HG03439 (cell line): ENCODE measurements around the gene ZBTB7B.

Experiments
- ATAC-seq: cut with Tn5 transposase; IDR thresholded peaks from one replicate; pipeline ENCODE4 v1.9.1; 2021; ENCODE audit warnings: mild to moderate bottlenecking, moderate library complexity; ENCODE audit not compliant: unreplicated experiment

Gene ZBTB7B

DNA sequence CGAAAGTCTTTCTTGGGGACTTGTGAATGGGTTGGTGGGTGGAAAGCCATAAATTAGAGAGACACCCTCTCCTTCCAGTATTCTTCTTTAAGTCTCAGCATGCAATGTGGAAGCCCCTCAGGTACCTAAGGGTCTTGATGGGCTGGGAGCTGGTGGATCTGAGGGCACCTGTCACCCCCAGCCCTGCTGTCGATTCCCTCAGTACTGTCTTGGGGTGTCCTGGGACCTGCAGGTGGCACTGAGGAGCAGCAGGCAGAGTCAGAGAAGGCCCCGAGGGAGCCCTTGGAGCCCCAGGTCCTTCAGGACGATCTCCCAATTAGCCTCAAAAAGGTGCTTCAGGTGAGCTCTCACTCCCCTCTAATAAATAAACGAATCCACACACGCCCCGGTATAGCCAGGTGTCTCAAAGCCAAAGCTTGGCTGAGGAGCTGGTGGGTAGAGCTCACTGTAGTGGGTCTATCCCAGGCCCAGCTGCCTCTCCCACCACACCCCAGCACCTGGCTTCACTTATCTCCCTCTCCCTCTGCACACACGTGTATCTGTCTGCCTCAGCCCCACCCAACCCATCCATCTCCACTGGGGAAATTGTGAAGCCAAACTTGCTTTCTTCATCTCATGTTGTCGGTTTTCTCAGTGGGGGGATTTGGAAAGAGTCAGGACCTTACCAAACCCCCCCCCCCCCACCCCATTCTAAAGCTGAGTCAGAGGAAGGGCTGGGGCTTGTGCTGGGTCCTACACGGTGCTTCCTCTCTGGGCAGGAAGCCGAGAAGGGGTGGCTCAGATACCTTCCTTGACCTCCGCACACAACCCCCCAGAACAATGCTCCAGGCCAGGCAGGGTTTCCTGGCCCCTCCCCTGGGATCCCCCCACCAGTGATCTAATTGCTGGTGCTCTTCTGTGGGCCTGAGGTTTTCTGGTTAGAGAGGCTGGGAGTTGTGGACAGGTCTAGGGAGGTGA, 50.1 kb downstream of the ZBTB7B start:
- no peak for ATAC-seq

DNA sequence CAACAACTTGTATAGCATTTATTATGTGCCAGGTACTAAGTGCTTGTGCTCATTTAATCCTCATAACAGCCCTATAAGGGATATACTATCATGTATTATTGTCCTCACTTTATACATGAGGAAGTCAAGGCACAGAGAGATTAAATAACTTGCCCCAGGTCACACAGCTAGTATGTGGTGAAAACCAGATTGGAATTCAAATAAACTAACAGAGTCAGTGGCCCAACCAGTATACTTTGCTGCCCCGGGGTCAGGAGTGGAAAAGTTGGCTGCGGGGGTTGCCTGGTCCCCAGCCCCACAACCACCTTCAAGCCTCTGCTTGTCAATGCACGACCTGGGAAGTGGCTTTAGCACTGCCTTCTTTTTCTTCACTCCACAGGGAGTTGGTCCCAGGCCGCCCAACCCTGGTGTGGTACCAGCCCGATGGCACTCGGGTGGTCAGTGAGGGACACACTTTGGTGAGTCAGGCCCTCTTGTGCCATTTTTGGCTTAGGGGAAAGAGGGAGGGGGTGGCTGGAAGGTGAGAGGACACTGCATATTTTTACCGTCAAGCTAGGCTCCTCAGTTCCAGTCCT, 51.0 kb downstream of the ZBTB7B start:
- no peak for ATAC-seq

DNA sequence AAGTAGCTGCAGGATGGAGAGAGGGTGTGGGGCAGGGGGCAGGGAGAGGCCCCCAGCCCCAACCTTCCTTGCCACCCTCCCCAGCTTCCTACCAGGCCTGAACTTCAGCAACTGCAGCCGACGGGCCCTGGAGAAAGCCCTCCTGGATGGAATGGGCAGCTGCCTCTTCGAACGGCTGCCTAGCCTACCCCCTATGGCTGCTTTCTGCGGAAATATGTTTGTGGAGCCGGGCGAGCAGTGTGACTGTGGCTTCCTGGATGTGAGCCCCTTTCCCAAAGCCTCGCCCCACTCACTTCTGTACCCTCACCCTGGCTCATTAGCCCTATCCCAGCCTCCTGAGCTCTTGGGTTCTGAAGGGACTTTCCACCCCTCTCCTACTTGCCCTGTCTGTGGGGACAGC, 54.5 kb downstream of the ZBTB7B start:
- ATAC-seq = no peak

DNA sequence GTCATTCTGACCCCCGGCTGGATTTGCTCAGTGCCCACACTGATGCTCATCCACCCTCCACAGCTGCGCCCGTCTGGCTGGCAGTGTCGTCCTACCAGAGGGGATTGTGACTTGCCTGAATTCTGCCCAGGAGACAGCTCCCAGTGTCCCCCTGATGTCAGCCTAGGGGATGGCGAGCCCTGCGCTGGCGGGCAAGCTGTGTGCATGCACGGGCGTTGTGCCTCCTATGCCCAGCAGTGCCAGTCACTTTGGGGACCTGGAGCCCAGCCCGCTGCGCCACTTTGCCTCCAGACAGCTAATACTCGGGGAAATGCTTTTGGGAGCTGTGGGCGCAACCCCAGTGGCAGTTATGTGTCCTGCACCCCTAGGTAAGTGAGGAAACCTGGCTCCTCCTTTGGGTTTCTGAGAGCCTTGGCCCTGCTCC, 55.2 kb downstream of the ZBTB7B start:
- ATAC-seq = no peak

DNA sequence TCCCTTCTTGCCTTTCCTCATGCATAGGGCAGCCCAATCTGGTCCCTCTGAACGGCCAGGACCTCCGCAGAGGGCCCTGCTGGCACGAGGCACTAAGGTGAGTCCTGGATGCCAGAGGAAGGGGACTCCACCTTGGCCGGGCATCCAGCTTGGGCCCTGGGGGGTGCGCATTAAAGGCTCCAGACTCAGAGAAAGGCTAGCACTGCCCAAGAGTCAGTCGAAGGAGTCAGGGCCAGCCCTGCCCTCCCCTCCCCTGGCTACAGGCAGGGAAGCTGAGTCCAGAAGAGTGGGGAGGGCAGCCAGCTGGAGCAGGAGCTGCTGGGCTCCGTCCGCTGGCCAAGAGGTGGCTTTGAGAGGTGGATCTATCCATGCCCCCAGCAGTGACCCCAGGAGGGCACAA, 58.1 kb downstream of the ZBTB7B start:
- ATAC-seq = no peak

DNA sequence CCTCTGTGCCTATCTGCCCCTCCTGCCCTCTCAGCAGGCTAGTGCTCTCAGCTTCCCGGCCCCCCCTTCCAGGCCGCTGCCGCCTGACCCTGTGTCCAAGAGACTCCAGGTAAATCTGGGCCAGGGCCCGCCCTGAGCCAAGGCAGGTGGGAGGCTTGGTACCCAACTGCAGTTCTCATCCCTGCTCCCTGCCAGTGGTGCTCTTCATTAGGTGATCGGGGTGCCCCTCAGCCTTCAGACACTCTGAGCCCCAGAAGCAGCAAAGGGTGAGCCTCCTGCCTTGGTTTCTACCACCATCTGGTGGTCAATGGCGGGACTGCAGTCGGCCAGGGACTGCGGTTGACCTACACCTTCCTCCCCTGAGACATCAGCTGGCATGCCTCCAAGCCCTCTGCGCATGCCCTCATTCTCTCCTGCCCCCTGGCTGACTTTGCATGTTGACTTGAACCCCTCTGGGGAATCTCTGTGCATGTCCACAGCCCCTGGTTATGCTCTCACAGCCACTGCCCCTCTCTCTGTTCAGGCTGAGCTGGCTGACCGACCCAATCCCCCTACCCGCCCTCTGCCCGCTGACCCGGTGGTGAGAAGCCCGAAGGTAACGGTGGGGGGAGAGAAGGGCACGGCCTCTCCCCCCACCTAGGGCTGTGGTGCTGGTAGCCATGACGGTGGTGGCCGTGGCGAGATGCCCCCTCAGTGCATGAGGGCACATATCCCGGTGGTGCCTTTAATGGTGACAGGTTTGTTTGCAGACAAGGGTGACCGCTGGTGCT, 59.0 kb downstream of the ZBTB7B start:
- ATAC-seq = peak; percentile 43

DNA sequence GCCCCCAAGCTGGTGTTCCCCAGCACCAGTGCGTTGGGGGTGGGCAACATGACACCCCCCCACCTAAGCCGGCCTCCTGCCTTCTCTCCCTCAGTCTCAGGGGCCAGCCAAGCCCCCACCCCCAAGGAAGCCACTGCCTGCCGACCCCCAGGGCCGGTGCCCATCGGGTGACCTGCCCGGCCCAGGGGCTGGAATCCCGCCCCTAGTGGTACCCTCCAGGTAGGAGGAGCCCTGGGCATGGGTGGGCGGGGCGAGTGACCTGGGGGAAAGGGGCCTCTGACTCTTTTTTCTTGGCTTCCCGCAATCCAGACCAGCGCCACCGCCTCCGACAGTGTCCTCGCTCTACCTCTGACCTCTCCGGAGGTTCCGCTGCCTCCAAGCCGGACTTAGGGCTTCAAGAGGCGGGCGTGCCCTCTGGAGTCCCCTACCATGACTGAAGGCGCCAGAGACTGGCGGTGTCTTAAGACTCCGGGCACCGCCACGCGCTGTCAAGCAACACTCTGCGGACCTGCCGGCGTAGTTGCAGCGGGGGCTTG, 59.6 kb downstream of the ZBTB7B start:
- no peak for ATAC-seq

DNA sequence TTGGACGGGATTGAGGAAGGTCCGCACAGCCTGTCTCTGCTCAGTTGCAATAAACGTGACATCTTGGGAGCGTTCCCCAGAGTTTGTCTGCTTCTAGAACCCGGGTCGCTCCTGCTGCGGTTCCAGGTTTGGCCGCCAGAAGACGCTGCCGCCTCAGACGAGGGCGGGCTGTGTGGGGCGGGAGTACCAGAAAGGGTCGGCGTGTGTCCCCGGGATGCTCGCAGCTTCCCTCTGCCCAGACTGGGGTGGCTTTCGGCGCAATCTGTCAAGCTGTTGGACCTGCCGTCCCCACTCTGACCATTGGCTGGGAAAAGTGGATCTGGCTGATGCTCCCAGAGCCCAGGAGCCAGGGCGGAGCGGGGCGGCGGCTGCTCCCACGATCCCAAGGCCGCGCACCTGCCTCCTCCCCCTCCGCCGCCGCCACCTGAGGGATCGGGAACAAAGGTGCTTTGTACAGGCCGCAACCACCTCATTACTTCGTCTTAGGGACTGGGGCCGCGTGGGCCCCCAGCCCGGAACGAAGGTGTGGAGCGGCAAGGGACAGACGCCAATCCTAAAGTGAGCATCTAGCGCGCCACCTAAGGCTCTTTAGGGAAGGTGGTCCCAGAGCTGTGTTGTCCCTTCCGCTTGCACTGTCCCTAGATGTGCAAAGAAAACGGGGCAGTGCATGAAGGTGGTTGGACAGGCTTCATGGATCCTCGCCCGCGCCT, 60.3 kb downstream of the ZBTB7B start:
- ATAC-seq = no peak

DNA sequence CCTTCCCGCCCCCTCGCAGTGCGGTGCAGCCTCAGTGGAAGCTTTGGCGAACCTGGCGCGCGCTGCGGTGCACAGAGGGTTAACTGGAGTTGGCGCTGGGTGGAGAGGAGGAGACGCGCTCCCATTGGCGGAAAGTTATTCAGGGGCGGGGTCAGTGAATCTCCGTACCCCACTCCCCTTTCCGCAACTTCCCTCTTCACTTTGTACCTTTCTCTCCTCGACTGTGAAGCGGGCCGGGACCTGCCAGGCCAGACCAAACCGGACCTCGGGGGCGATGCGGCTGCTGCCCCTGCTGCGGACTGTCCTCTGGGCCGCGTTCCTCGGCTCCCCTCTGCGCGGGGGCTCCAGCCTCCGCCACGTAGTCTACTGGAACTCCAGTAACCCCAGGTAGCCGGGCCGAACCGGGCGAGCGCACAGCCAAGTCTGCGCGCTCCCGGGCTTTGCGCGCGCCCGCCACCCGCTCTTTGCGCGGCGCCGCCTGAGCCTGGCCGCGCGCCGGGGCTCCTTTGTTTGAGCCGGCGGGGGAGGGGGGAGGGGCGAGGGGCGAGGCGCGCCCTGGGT, 61.0 kb downstream of the ZBTB7B start, which contains the start of gene EFNA4:
EFNA4 (plus strand) TSS at position 191 of the 561 bp plus-strand sequence; CDS start at position 275, 84 bp downstream.
- ATAC-seq = peak; percentile 56

DNA sequence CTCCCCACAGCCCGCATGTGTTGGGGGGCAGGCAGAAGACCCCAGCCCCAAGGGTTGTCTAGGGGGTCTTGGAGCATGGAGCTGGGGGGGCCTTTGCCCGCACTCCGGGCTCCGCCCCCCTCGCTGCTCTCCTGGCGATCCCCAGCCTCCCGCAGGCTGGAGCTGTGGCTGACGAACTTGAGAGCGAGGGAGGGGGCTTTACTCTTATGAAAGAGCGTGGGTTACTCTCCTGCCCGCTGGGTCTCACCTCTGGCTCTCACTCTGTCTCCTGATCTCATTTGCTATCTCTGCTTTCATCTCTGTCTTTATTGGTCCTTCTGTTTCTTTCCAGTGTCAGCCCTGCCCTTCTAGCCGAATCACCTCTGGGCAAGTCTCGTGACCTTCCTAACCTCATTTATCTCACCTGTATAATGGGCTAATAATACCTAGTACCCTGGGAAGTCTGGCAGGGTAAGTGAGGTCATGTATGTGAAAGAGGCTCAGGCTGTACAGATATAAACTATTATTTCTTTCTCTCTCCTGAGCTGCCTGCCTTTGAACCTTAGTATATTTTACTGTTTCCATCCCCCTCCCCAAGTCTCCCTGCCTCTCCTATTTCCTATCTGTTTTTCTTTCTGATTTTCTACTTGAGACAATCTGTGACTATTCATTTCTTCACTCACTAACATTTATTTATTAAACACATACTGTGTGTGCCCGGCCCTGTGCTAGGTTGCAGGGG, 61.7 kb downstream of the ZBTB7B start:
- peak; percentile 5 for ATAC-seq

DNA sequence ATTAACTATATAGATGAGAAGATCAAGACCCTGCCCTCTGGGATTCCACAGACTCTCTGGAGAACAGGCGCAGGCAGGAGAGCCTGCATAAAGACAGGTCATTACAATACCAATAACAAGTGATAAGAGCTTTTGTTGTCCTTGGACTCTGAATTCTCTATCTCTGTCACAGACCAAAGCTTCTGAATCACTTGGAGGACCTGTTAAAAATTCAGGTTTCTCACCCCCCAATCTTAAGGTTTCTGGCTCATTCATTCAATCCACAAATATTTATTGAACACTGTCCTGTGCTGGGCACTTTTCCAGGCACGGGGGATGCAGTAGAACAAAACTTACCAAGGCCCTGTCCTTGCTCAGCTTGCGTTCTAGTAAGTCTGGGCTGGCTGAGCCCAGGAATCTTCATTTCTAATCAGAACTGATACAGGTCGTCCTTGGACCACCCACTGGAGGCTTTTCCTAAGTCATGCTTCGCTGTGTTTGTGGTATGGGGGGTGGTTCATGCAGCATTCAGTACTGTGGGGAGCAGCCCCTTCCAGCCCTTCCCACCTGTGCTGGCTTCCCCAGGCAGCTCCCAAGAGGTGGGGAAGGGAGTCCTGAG, 62.3 kb downstream of the ZBTB7B start:
- no peak for ATAC-seq

DNA sequence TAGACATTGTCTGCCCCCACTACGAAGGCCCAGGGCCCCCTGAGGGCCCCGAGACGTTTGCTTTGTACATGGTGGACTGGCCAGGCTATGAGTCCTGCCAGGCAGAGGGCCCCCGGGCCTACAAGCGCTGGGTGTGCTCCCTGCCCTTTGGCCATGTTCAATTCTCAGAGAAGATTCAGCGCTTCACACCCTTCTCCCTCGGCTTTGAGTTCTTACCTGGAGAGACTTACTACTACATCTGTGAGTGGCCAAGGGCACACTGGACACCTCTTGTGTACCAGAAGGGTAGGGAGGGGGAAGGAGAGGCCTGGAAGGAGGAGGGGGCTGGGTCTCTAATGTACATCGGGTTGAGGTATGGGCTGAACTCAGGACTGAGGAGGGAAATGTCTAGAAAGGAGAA, 64.2 kb downstream of the ZBTB7B start:
- no peak for ATAC-seq
